Vagina (tissue), 2 donors: ENCODE results near the gene NUBPL. TPM values are rescaled to one million over a fixed set of nuclear protein-coding genes. Genes with fewer than 3 reads are reported as not detected.

Experiments used
- DNase-seq, 2 donors: peaks; one replicate each; pipeline ENCODE4 v3.0.0-alpha.2; 2017; ENCODE audit errors: extremely low spot score in 2 of 2
- H3K27ac ChIP-seq: fragments of 200-600 bp; sonication (generic); one replicate; pipeline ENCODE4 v1.5.1; 2019
- H3K27me3 ChIP-seq: fragments of 200-600 bp; sonication (generic); one replicate; pipeline ENCODE4 v1.5.1; 2019
- H3K36me3 ChIP-seq, 2 donors: fragments of 200-600 bp; sonication (generic); one replicate each; pipeline ENCODE4 v1.5.1; 2017 to 2019
- H3K4me1 ChIP-seq: fragments of 200-600 bp; sonication (generic); one replicate; pipeline ENCODE4 v1.5.1; 2019
- H3K4me3 ChIP-seq, 2 donors: fragments of 200-600 bp; sonication (generic); 1 replicate in 1 of 2; 2 replicates in 1 of 2; pipeline ENCODE4 v1.5.1; 2016 to 2019
- H3K9me3 ChIP-seq: fragments of 200-600 bp; sonication (generic); one replicate; pipeline ENCODE4 v1.5.1; 2019
- POLR2A ChIP-seq, 2 donors: fragments of 450-650 bp; IDR thresholded peaks; one replicate each; pipeline ENCODE4 v1.6.1; 2017; ENCODE audit warnings: antibody characterized with exemption in 2 of 2, mild to moderate bottlenecking in 2 of 2, moderate library complexity in 2 of 2
- POLR2AphosphoS5 ChIP-seq, 2 donors: sonication (generic); formaldehyde crosslinking; IDR thresholded peaks; one replicate each; pipeline ENCODE4 v1.9.0; 2017; ENCODE audit warnings: antibody characterized with exemption in 2 of 2, mild to moderate bottlenecking in 2 of 2, low read depth in 1 of 2; ENCODE audit not compliant: insufficient read depth in 1 of 2
- intact Hi-C: fragments of 100-400 bp; cut with DNase I; formaldehyde crosslinking; loops from one replicate; pipeline ENCODE4 v1.15.1; 2023
- total RNA-seq: library from RNA; depleted of rRNA; stranded (reverse); fragments of >200 nt; gene quantifications from one replicate; pipeline ENCODE4 v1.2.3, GENCODE V29; 2016
- TF ChIP-seq, protein P1 (sequence below), 3 experiments: fragments of 450-650 bp in 2 of 3; fragments of 200-600 bp in 1 of 3; sonication (generic) in 1 of 3; IDR thresholded peaks; one replicate each; pipeline ENCODE4 v1.5.1; 2017 to 2019; ENCODE audit warnings: antibody characterized with exemption in 3 of 3, mild to moderate bottlenecking in 2 of 3, moderate library complexity in 2 of 3

NUBPL gene
- total RNA-seq, 1 donor from 2014 or later = 8.6 TPM

DNA sequence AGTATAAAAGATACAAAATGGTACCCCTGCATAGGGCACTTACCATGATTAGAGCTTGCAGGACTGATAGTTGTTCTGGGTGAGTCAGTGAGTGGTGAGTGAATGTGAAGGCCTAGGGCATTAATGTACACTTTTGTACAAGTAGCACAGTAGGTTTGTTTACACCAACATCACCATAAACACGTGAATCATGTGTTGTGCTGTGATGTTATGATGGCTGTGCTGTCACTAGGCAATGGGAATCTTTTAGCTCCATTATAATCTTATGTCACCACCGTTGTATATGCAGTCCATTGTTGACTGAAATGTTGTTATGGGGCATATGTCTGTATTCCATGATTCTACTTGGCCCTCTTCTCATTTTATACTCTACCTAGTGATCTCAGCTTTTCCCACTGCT is 11.8 kb downstream of the NUBPL start:
- Histone ChIP-seq H3K36me3 (no peaks in the 10 kb centered on the region), H3K27ac (no peak overlapping the region), H3K9me3 (no peaks in the 10 kb centered on the region), H3K4me1 (peaks cover 9% of the 10 kb centered on the region), H3K4me3 (no peak overlapping the region), H3K27me3 (no peaks in the 10 kb centered on the region)
- no peak for DNase-seq
- TF ChIP-seq POLR2A (IDR thresholded peaks at IDR 0.05) = no peak
- no peak for TF ChIP-seq POLR2AphosphoS5 (IDR thresholded peaks at IDR 0.05; ENCODE audit: insufficient read depth in 1 of 2, low read depth in 1 of 2)
- TF ChIP-seq, protein P1, sequence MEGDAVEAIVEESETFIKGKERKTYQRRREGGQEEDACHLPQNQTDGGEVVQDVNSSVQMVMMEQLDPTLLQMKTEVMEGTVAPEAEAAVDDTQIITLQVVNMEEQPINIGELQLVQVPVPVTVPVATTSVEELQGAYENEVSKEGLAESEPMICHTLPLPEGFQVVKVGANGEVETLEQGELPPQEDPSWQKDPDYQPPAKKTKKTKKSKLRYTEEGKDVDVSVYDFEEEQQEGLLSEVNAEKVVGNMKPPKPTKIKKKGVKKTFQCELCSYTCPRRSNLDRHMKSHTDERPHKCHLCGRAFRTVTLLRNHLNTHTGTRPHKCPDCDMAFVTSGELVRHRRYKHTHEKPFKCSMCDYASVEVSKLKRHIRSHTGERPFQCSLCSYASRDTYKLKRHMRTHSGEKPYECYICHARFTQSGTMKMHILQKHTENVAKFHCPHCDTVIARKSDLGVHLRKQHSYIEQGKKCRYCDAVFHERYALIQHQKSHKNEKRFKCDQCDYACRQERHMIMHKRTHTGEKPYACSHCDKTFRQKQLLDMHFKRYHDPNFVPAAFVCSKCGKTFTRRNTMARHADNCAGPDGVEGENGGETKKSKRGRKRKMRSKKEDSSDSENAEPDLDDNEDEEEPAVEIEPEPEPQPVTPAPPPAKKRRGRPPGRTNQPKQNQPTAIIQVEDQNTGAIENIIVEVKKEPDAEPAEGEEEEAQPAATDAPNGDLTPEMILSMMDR (IDR thresholded peaks at IDR 0.05) = no peak
- intact Hi-C loops = no loop called here

DNA sequence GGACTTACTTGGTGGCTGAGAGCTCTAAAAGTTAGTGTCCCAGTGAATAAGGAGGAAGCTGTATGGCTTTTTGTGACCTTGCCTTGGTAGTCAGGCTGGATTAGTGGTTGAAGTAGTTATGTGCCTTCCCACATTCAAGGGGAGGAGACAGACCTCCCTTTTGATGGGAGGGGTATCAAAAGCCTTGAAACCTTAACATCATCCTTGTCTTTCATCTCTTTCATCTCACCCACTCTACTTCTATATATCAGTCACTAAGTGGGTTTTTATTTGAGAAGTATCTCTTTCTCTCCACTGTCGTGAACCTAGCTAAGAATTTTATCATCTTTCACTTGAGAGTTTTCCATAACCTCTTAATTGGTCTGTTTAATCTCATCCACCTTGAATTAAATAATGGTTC is 15.7 kb downstream of the NUBPL start:
- H3K4me1 ChIP-seq = peaks cover 19% of the 10 kb centered on the region
- DNase-seq = no peak
- intact Hi-C loops = no loop called here
- no peaks in the 10 kb centered on the region for H3K27me3 ChIP-seq
- H3K36me3 ChIP-seq = no peaks in the 10 kb centered on the region
- H3K9me3 ChIP-seq = no peaks in the 10 kb centered on the region
- no peak overlapping the region for H3K27ac ChIP-seq
- H3K4me3 ChIP-seq = no peak overlapping the region
- TF ChIP-seq POLR2A (IDR thresholded peaks at IDR 0.05) (no peak), POLR2AphosphoS5 (IDR thresholded peaks at IDR 0.05; ENCODE audit: insufficient read depth in 1 of 2, low read depth in 1 of 2) (no peak)
- TF ChIP-seq, protein P1 (IDR thresholded peaks at IDR 0.05) = no peak

DNA sequence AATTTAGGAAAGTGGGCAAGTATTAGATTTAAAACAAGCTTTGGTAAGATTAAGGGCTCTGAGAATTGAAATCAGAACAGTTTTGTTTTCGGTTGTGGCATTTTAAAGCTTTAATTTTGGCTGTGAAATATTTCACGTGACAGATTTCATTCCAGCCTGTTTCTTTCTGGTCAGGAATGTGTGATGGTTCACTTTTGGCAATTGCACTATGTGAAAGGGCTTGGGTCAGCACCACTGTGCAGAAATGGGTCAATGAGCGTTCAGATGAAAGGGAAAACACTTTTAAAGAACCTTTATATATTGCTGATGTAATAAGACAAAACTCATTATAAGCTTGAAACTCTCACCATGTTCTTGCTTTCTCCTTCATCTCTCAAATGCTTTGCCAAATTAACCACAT is 17.1 kb downstream of the NUBPL start:
- Histone ChIP-seq H3K4me3 (no peak overlapping the region), H3K36me3 (no peaks in the 10 kb centered on the region), H3K27me3 (no peaks in the 10 kb centered on the region), H3K4me1 (peaks cover 26% of the 10 kb centered on the region), H3K9me3 (no peaks in the 10 kb centered on the region), H3K27ac (peak overlapping the region; percentile 6)
- intact Hi-C loops = no loop called here
- DNase-seq = no peak
- TF ChIP-seq POLR2AphosphoS5 (IDR thresholded peaks at IDR 0.05; ENCODE audit: insufficient read depth in 1 of 2, low read depth in 1 of 2) (no peak), POLR2A (IDR thresholded peaks at IDR 0.05) (no peak)
- TF ChIP-seq, protein P1 (IDR thresholded peaks at IDR 0.05) = no peak

DNA sequence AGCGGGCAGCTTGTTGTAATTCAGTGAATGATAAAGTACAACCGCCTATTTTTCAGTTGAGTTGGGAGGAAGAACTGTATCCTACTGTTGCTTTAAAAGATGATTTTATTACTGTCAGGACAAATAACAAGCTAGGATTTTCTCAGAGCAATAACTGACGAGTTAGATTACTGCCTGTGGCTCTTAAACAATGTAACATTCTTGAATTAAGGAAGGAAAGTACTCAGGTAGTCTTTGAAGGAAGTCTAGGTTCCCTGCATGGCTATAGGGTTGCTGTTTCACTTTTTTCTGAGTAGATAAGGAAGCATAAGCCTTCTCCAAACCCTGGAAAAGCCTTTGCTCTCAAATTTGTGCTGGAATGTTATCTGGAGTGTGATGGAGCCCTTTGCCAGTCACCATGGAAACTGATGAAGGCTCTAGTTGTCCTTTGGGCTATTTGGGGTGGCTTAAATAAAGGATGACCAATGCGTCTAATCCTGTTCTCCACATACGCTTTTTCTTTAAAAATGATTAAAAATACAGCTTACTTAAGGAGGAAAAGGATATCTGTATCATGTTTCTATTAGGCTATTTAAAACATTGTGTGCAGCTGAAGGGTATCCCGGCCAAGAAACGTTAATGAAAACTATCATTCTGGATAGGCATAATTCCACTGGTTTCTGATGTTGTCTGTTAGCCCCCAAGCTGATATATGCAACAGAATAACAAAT is 17.7 kb downstream of the NUBPL start:
- no peak for TF ChIP-seq POLR2A (IDR thresholded peaks at IDR 0.05)
- DNase-seq = no peak
- no peaks in the 10 kb centered on the region for H3K9me3 ChIP-seq
- H3K4me1 ChIP-seq = peaks cover 32% of the 10 kb centered on the region
- H3K27ac ChIP-seq = peak overlapping the region; percentile 6
- no peaks in the 10 kb centered on the region for H3K27me3 ChIP-seq
- H3K4me3 ChIP-seq = no peak overlapping the region
- intact Hi-C loops = no loop called here
- H3K36me3 ChIP-seq = no peaks in the 10 kb centered on the region

DNA sequence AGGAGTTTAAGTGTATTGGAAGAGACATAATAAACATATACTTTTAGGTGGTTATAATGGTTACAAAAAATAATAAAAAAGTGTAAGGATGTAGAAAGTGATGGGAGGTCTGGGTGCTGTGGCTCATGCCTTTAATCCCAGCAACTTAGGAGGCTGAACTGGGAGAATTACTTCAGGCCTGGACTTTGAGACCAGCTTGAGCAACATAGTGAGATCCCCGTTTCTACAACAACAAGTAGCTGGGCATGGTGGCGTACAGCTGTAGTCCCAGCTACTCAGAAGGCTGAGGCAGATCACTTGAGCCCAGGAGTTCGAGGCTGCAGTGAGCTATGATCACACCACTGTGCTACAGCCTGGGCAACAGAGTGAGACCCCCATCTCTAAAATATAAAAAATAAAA is 19.0 kb downstream of the NUBPL start:
- Histone ChIP-seq H3K27ac (no peak overlapping the region), H3K4me3 (no peak overlapping the region), H3K4me1 (peaks cover 32% of the 10 kb centered on the region), H3K27me3 (no peaks in the 10 kb centered on the region), H3K36me3 (no peaks in the 10 kb centered on the region), H3K9me3 (no peaks in the 10 kb centered on the region)
- intact Hi-C loops = no loop called here
- TF ChIP-seq, protein P1 (IDR thresholded peaks at IDR 0.05) = no peak
- no peak for TF ChIP-seq POLR2AphosphoS5 (IDR thresholded peaks at IDR 0.05; ENCODE audit: insufficient read depth in 1 of 2, low read depth in 1 of 2)
- TF ChIP-seq POLR2A (IDR thresholded peaks at IDR 0.05) = no peak
- DNase-seq = no peak
